IPS-15b (cell line): ENCODE measurements around the gene EFHC1.

Source experiments
- H3K27me3 ChIP-seq: one replicate; pipeline ENCODE4 v1.6.1; 2013; ENCODE audit warnings: low read length; ENCODE audit not compliant: control insufficient read depth, insufficient read depth
- H3K36me3 ChIP-seq: one replicate; pipeline ENCODE4 v1.6.1; 2013; ENCODE audit warnings: low read length; ENCODE audit not compliant: control insufficient read depth, insufficient read depth
- H3K4me1 ChIP-seq: one replicate; pipeline ENCODE4 v1.6.1; 2013; ENCODE audit warnings: mild to moderate bottlenecking, low read length; ENCODE audit not compliant: control insufficient read depth, insufficient read depth
- H3K4me3 ChIP-seq: one replicate; pipeline ENCODE4 v1.5.1; 2013; ENCODE audit warnings: low read depth, low read length
- H3K9ac ChIP-seq: one replicate; pipeline ENCODE4 v1.6.1; 2013; ENCODE audit warnings: low read depth, mild to moderate bottlenecking, low read length
- H3K9me3 ChIP-seq: one replicate; pipeline ENCODE4 v1.6.1; 2013; ENCODE audit warnings: mild to moderate bottlenecking, low read length; ENCODE audit not compliant: control insufficient read depth, insufficient read depth

The EFHC1 gene

GRCh38 chr6:52507557-52508260 lies 87.6 kb downstream of the EFHC1 start:
- Histone ChIP-seq H3K36me3 (peaks cover 7% of the 10 kb centered on the region), H3K9me3 (no peaks in the 10 kb centered on the region), H3K4me1 (peaks cover 7% of the 10 kb centered on the region), H3K9ac (no peak overlapping the region), H3K27me3 (no peaks in the 10 kb centered on the region), H3K4me3 (no peak overlapping the region)

- Histone ChIP-seq H3K36me3 (peaks cover 7% of the 10 kb centered on the region), H3K9ac (no peak overlapping the region), H3K4me1 (peaks cover 7% of the 10 kb centered on the region), H3K27me3 (no peaks in the 10 kb centered on the region), H3K4me3 (no peak overlapping the region), H3K9me3 (no peaks in the 10 kb centered on the region)
Observed at GRCh38 chr6:52508261-52508739, 88.2 kb downstream of the EFHC1 start.

- peaks cover 7% of the 10 kb centered on the region for H3K4me1 ChIP-seq
Observed at GRCh38 chr6:52509281-52510212, 89.4 kb downstream of the EFHC1 start.

GRCh38 chr6:52510213-52510562 lies 90.0 kb downstream of the EFHC1 start:
- Histone ChIP-seq H3K9ac (no peak overlapping the region), H3K9me3 (no peaks in the 10 kb centered on the region), H3K27me3 (no peaks in the 10 kb centered on the region), H3K4me1 (peaks cover 7% of the 10 kb centered on the region), H3K36me3 (peaks cover 15% of the 10 kb centered on the region), H3K4me3 (no peak overlapping the region)

More at GRCh38 chr6:52509281-52510212, 89.4 kb downstream of the EFHC1 start:
- no peaks in the 10 kb centered on the region for H3K27me3 ChIP-seq
- peaks cover 11% of the 10 kb centered on the region for H3K36me3 ChIP-seq
- no peak overlapping the region for H3K9ac ChIP-seq
- H3K4me3 ChIP-seq = no peak overlapping the region
- H3K9me3 ChIP-seq = no peaks in the 10 kb centered on the region

- Histone ChIP-seq H3K36me3 (peaks cover 15% of the 10 kb centered on the region), H3K9ac (no peak overlapping the region), H3K27me3 (no peaks in the 10 kb centered on the region), H3K4me1 (peaks cover 7% of the 10 kb centered on the region), H3K4me3 (no peak overlapping the region), H3K9me3 (no peaks in the 10 kb centered on the region)
Observed at GRCh38 chr6:52511163-52511562, 91.0 kb downstream of the EFHC1 start.

- Histone ChIP-seq H3K9me3 (no peaks in the 10 kb centered on the region), H3K4me3 (no peak overlapping the region), H3K27me3 (no peaks in the 10 kb centered on the region), H3K36me3 (peaks cover 15% of the 10 kb centered on the region), H3K4me1 (peaks cover 7% of the 10 kb centered on the region), H3K9ac (no peak overlapping the region)
Observed at GRCh38 chr6:52511572-52512151, 91.5 kb downstream of the EFHC1 start.

GRCh38 chr6:52512199-52512598 lies 92.1 kb downstream of the EFHC1 start:
- peaks cover 9% of the 10 kb centered on the region for H3K4me1 ChIP-seq
- no peak overlapping the region for H3K4me3 ChIP-seq
- H3K9ac ChIP-seq = no peak overlapping the region
- H3K27me3 ChIP-seq = no peaks in the 10 kb centered on the region
- no peaks in the 10 kb centered on the region for H3K9me3 ChIP-seq
- peaks cover 15% of the 10 kb centered on the region for H3K36me3 ChIP-seq

- Histone ChIP-seq H3K36me3 (peaks cover 15% of the 10 kb centered on the region), H3K27me3 (no peaks in the 10 kb centered on the region), H3K9ac (no peak overlapping the region), H3K4me3 (no peak overlapping the region), H3K9me3 (no peaks in the 10 kb centered on the region), H3K4me1 (peaks cover 14% of the 10 kb centered on the region)
Observed at GRCh38 chr6:52513464-52513863, 93.3 kb downstream of the EFHC1 start.

- Histone ChIP-seq H3K4me1 (peaks cover 14% of the 10 kb centered on the region), H3K27me3 (no peaks in the 10 kb centered on the region), H3K9ac (no peak overlapping the region), H3K4me3 (no peak overlapping the region), H3K9me3 (no peaks in the 10 kb centered on the region), H3K36me3 (peaks cover 14% of the 10 kb centered on the region)
Observed at GRCh38 chr6:52513896-52514295, 93.8 kb downstream of the EFHC1 start.

- peaks cover 14% of the 10 kb centered on the region for H3K4me1 ChIP-seq
- peaks cover 8% of the 10 kb centered on the region for H3K36me3 ChIP-seq
- no peaks in the 10 kb centered on the region for H3K27me3 ChIP-seq
- H3K9me3 ChIP-seq = no peaks in the 10 kb centered on the region
- no peak overlapping the region for H3K9ac ChIP-seq
- H3K4me3 ChIP-seq = no peak overlapping the region
Observed at GRCh38 chr6:52514514-52514913, 94.4 kb downstream of the EFHC1 start.

- Histone ChIP-seq H3K4me1 (peaks cover 10% of the 10 kb centered on the region), H3K36me3 (peaks cover 8% of the 10 kb centered on the region), H3K9ac (no peak overlapping the region), H3K9me3 (no peaks in the 10 kb centered on the region), H3K4me3 (no peak overlapping the region), H3K27me3 (no peaks in the 10 kb centered on the region)
Observed at GRCh38 chr6:52515219-52515960, 95.2 kb downstream of the EFHC1 start.
